IMR-90 (cell line): ENCODE measurements around the gene CDH13. TPM values are rescaled to one million over a fixed set of nuclear protein-coding genes. Genes with fewer than 3 reads are reported as not detected.

Source experiments
- ATAC-seq: fragments of 200-7000 bp; cut with Tn5 transposase; 2 replicates; pipeline ENCODE4 v1.9.1; 2020; ENCODE audit warnings: low read depth, mild to moderate bottlenecking, moderate library complexity
- BruUV-seq: library from RNA; stranded (reverse); fragments of 400-500 nt; replicated peaks from 2 replicates; lab custom pipeline; 2021; lab: Mats Ljungman, UMichigan
- CTCF ChIA-PET: fragments of 300-600 bp; formaldehyde crosslinking; extraction: SDS; loops from one replicate; lab custom pipeline; 2021; ENCODE audit warnings: antibody characterized with exemption; lab: Yijun Ruan, JAX
- POLR2A ChIA-PET: fragments of 300-600 bp; sonication (Branson Sonifier 250); formaldehyde crosslinking; loops from one replicate; lab custom pipeline; 2022; ENCODE audit warnings: antibody characterized with exemption; ENCODE audit not compliant: unreplicated experiment; lab: Charles Lee
- DNase-seq: peaks from one replicate; pipeline ENCODE4 v3.0.0; 2013
- H2AFZ ChIP-seq: replicated peaks from 2 replicates; pipeline ENCODE3; 2013; ENCODE audit warnings: low read length, mild to moderate bottlenecking; ENCODE audit not compliant: poor library complexity
- H2AK5ac ChIP-seq: 2 replicates; pipeline ENCODE4 v1.6.1; 2013; ENCODE audit warnings: low read depth, low read length, inconsistent platforms
- H2AK9ac ChIP-seq: replicated peaks from 2 replicates; pipeline ENCODE3; 2013; ENCODE audit warnings: mild to moderate bottlenecking, low read depth, low read length, moderate library complexity; ENCODE audit not compliant: poor library complexity
- H2BK120ac ChIP-seq: 2 replicates; pipeline ENCODE4 v1.6.1; 2013; ENCODE audit warnings: low read depth, low read length, inconsistent platforms
- H2BK15ac ChIP-seq: 3 replicates; pipeline ENCODE4 v1.6.1; 2013; ENCODE audit warnings: low read depth, low read length, inconsistent platforms
- H2BK20ac ChIP-seq: 2 replicates; pipeline ENCODE4 v1.6.1; 2013; ENCODE audit warnings: low read depth, mild to moderate bottlenecking, inconsistent platforms, low read length, moderate library complexity
- H2BK5ac ChIP-seq: 2 replicates; pipeline ENCODE4 v1.6.1; 2013; ENCODE audit warnings: mild to moderate bottlenecking, low read depth, low read length, inconsistent platforms; ENCODE audit not compliant: poor library complexity, severe bottlenecking
- H3K14ac ChIP-seq: replicated peaks from 2 replicates; pipeline ENCODE4 v1.6.1; 2013; ENCODE audit warnings: low read depth, low read length, inconsistent platforms
- H3K18ac ChIP-seq: 2 replicates; pipeline ENCODE4 v1.6.1; 2013; ENCODE audit warnings: low read depth, low read length, control low read depth
- H3K23ac ChIP-seq: 2 replicates; pipeline ENCODE4 v1.6.1; 2013; ENCODE audit warnings: low read depth, low read length, inconsistent platforms
- H3K27ac ChIP-seq: 2 replicates; pipeline ENCODE4 v1.5.1; 2013; ENCODE audit warnings: mild to moderate bottlenecking, control low read depth, low read length; ENCODE audit not compliant: insufficient read depth
- H3K27me3 ChIP-seq: 2 replicates; pipeline ENCODE4 v1.6.1; 2013; ENCODE audit warnings: low read length; ENCODE audit not compliant: control insufficient read depth, insufficient read depth
- H3K36me3 ChIP-seq: 2 replicates; pipeline ENCODE4 v1.6.1; 2013; ENCODE audit warnings: low read length, mixed read lengths; ENCODE audit not compliant: control insufficient read depth, insufficient read depth
- H3K4ac ChIP-seq: 2 replicates; pipeline ENCODE4 v1.6.1; 2013; ENCODE audit warnings: low read depth, low read length, inconsistent platforms
- H3K4me1 ChIP-seq: 2 replicates; pipeline ENCODE4 v1.6.1; 2013; ENCODE audit warnings: low read length, mixed read lengths; ENCODE audit not compliant: control insufficient read depth, insufficient read depth
- H3K4me2 ChIP-seq: 2 replicates; pipeline ENCODE4 v1.6.1; 2013; ENCODE audit warnings: low read depth, mild to moderate bottlenecking, control low read depth, low read length, moderate library complexity
- H3K4me3 ChIP-seq: 2 replicates; pipeline ENCODE4 v1.5.1; 2013; ENCODE audit warnings: low read depth, mild to moderate bottlenecking, control low read depth, low read length, moderate library complexity; ENCODE audit not compliant: insufficient read depth
- H3K56ac ChIP-seq: 2 replicates; pipeline ENCODE4 v1.6.1; 2013; ENCODE audit warnings: low read length, inconsistent platforms; ENCODE audit not compliant: insufficient read depth; ENCODE audit errors: extremely low read depth
- H3K79me1 ChIP-seq, 2 experiments: 2 replicates each; pipeline ENCODE4 v1.6.1; 2013; ENCODE audit warnings: low read length in 2 of 2, inconsistent platforms in 1 of 2, low read depth in 1 of 2
- H3K9ac ChIP-seq: 2 replicates; pipeline ENCODE4 v1.6.1; 2013; ENCODE audit warnings: low read depth, low read length, control low read depth
- H3K9me1 ChIP-seq: 2 replicates; pipeline ENCODE4 v1.6.1; 2013; ENCODE audit warnings: low read length, inconsistent platforms; ENCODE audit not compliant: insufficient read depth
- H3K9me3 ChIP-seq: 2 replicates; pipeline ENCODE4 v1.6.1; 2013; ENCODE audit warnings: low read length; ENCODE audit not compliant: control insufficient read depth, insufficient read depth
- H4K20me1 ChIP-seq: 2 replicates; pipeline ENCODE4 v1.6.1; 2013; ENCODE audit warnings: low read length, inconsistent platforms; ENCODE audit not compliant: insufficient read depth
- H4K5ac ChIP-seq: 2 replicates; pipeline ENCODE4 v1.6.1; 2013; ENCODE audit warnings: mild to moderate bottlenecking, low read depth, low read length, control low read depth
- H4K8ac ChIP-seq, 2 experiments: 2 replicates each; pipeline ENCODE4 v1.6.1; 2013; ENCODE audit warnings: low read depth in 2 of 2, low read length in 2 of 2, control low read depth in 1 of 2, inconsistent platforms in 1 of 2
- H4K91ac ChIP-seq: 2 replicates; pipeline ENCODE4 v1.6.1; 2013; ENCODE audit warnings: low read depth, low read length, inconsistent platforms; ENCODE audit not compliant: insufficient read depth
- CEBPB ChIP-seq: IDR thresholded peaks from 2 replicates; pipeline ENCODE4 v1.6.1; 2012; ENCODE audit warnings: low read depth, low read length, improper control_type of control experiment
- WGBS, 2 experiments: methylation state at CpG; one replicate each; pipeline versions ENCODE4 v1.1.5 to v1.1.7; 2013; ENCODE audit warnings: missing lambda C conversion rate in 2 of 2; ENCODE audit not compliant: insufficient read length in 1 of 2; ENCODE audit errors: extremely low coverage in 2 of 2; 5-methylcytosine and 5-hydroxymethylcytosine counted together
- dilution Hi-C: fragments of 300-500 bp; cut with HindIII; formaldehyde crosslinking; loops from one replicate; pipeline ENCODE4 v1.14.3; 2018; ENCODE audit warnings: low sequenced_read_pairs; ENCODE audit not compliant: unreplicated experiment
- in situ Hi-C: fragments of 300-500 bp; cut with MboI; formaldehyde crosslinking; loops from 3 replicates; pipeline ENCODE4 v1.14.3; 2019; ENCODE audit warnings: low sequenced_read_pairs, inconsistent platforms, mixed read lengths
- intact Hi-C: fragments of 100-400 bp; cut with micrococcal nuclease; formaldehyde crosslinking; loops from 2 replicates; pipeline ENCODE4 v1.10.0; 2022
- polyA plus RNA-seq, 3 experiments: library from polyadenylated mRNA; depleted of rRNA; stranded (reverse); fragments of >200 nt; gene quantifications; 2 replicates each; pipeline ENCODE4 v1.2.3, GENCODE V29; 2012; ENCODE audit warnings: low replicate concordance in 1 of 3
- total RNA-seq: library from RNA; depleted of rRNA; stranded (reverse); fragments of >200 nt; gene quantifications from 2 replicates; pipeline ENCODE4 v1.2.3, GENCODE V29; 2012
- TF ChIP-seq, protein P1 (sequence below): fragments of 150-350 bp; IDR thresholded peaks from 2 replicates; pipeline ENCODE4 v1.6.1; 2017; ENCODE audit warnings: mild to moderate bottlenecking, antibody characterized with exemption, low read length, low read depth

The CDH13 gene
- total and polyA plus RNA-seq, 2 of the 4 experiments (the other 2 are of a cell fraction) = 61.6 to 74.7 TPM

DNA sequence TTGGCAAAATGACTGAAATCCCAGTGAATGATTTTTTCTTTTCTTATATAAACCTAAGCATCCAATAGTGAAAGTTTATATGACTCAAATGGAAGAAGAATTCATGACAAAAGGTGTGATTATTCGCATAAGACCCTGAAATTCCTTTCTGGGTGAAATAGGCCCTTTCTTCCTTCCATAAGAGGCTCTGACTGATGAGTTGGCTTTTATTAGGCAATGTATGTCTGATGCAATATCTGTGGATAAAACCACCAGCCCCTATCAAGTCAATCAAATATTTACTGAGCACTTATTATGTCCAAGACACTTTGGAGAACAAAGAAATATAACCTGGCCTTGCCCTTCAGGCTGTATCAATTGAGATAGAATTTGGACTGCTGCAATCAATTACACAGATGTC lies 316.6 kb downstream of the CDH13 start:
- DNase-seq (peak; percentile 32), ATAC-seq (no peak)
- no peaks in the 10 kb centered on the region for H3K27me3 ChIP-seq
- in situ Hi-C loops (no loop called here), dilution Hi-C loops (no loop called here), intact Hi-C loops (no loop called here)
- no peaks in the 10 kb centered on the region for H3K9me3 ChIP-seq
- H3K14ac ChIP-seq = no peak overlapping the region
- H2BK15ac ChIP-seq = no peak overlapping the region
- WGBS, 2 experiments = no CpG with 5 or more reads among the region's 1 CpG
- no peak overlapping the region for H2BK120ac ChIP-seq
- H2AFZ ChIP-seq = no peak overlapping the region
- H4K5ac ChIP-seq = no peak overlapping the region
- H3K4ac ChIP-seq = no peak overlapping the region
- ChIA-PET CTCF (no interaction called here), POLR2A (no interaction called here)
- H3K4me3 ChIP-seq = no peak overlapping the region
- no peaks in the 10 kb centered on the region for H3K4me1 ChIP-seq
- TF ChIP-seq, protein P1, sequence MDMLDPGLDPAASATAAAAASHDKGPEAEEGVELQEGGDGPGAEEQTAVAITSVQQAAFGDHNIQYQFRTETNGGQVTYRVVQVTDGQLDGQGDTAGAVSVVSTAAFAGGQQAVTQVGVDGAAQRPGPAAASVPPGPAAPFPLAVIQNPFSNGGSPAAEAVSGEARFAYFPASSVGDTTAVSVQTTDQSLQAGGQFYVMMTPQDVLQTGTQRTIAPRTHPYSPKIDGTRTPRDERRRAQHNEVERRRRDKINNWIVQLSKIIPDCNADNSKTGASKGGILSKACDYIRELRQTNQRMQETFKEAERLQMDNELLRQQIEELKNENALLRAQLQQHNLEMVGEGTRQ = no peak
- TF ChIP-seq CEBPB = peak; percentile 67
- no peak overlapping the region for H2BK5ac ChIP-seq
- no peak overlapping the region for H3K4me2 ChIP-seq
- H2BK20ac ChIP-seq = no peak overlapping the region
- H2AK5ac ChIP-seq = no peak overlapping the region
- H3K18ac ChIP-seq = no peak overlapping the region
- H4K91ac ChIP-seq = no peak overlapping the region
- H3K23ac ChIP-seq = no peak overlapping the region
- H3K79me1 ChIP-seq = peaks cover 2 to 15% of the 10 kb centered on the region in 2 experiments; a peak in 1 of 4 replicates
- no peak overlapping the region for H3K56ac ChIP-seq
- no peak overlapping the region for H2AK9ac ChIP-seq
- no peaks in the 10 kb centered on the region for H3K9me1 ChIP-seq
- no peak overlapping the region for H3K9ac ChIP-seq
- no peaks in the 10 kb centered on the region for H4K20me1 ChIP-seq
- no peak overlapping the region for H4K8ac ChIP-seq
- BruUV-seq = no TSS peak
- no peak overlapping the region for H3K27ac ChIP-seq
- no peaks in the 10 kb centered on the region for H3K36me3 ChIP-seq
